22Rv1 (cell line): ENCODE measurements around the gene GALNT17.

ENCODE experiments used
- H3K27ac ChIP-seq: fragments of 450-650 bp; 2 replicates; pipeline ENCODE4 v1.5.1; 2017
- ZFX ChIP-seq: fragments of 450-650 bp; IDR thresholded peaks from 2 replicates; pipeline ENCODE4 v1.6.1; 2017; ENCODE audit warnings: antibody characterized with exemption, borderline replicate concordance
- TF ChIP-seq, protein P1 (sequence below): fragments of 450-650 bp; IDR thresholded peaks from 2 replicates; pipeline ENCODE4 v1.5.1; 2017; ENCODE audit warnings: mild to moderate bottlenecking

The GALNT17 gene

DNA sequence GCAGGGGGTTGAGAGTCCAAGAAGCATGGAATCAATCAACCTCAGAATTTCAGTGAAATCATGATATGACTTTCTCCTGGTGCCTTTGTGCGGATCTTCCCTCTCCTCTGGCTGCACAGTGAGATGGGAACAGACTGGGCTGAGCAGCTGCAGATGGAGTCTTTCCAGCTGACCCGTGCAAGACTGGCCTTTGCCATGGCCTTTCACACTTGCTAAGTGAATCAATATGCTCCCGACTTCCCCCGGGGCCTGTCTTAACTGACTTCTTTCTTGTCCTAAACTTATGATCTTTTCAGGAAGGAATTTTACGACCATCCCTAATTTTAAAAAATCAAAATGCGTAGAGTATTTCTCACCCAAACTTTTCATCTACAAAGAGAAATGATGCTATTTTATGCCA, 469.9 kb downstream of the GALNT17 start:
- TF ChIP-seq ZFX, result no peak
- TF ChIP-seq, protein P1, sequence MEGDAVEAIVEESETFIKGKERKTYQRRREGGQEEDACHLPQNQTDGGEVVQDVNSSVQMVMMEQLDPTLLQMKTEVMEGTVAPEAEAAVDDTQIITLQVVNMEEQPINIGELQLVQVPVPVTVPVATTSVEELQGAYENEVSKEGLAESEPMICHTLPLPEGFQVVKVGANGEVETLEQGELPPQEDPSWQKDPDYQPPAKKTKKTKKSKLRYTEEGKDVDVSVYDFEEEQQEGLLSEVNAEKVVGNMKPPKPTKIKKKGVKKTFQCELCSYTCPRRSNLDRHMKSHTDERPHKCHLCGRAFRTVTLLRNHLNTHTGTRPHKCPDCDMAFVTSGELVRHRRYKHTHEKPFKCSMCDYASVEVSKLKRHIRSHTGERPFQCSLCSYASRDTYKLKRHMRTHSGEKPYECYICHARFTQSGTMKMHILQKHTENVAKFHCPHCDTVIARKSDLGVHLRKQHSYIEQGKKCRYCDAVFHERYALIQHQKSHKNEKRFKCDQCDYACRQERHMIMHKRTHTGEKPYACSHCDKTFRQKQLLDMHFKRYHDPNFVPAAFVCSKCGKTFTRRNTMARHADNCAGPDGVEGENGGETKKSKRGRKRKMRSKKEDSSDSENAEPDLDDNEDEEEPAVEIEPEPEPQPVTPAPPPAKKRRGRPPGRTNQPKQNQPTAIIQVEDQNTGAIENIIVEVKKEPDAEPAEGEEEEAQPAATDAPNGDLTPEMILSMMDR, result no peak
- no peak overlapping the region for H3K27ac ChIP-seq

DNA sequence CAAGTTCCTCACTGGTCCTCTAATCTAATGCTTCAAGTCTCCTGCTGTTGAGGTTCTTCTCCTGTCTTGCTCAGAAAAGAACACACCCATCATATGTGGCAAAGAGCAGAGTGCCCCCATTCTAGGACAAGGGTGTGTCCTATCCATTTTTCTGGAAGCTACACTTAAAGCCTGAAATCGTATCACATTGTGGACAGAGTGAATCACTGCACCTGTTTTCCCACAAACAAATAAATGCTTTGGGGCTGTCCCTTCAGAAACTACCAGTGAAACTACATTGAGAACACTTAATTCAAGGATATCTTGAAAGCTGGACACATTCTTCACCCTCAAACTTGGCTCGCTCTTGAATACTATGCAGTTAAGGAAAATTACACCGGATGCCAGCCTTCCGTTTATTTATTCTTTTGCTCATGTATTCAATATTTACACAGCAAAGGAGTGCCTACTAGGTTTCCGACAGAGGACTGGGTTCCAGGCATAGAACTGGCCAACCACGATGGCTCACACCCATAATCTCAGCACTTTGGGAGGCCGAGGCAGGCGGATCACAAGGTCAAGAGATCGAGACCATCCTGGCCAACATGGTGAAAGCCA, 473.0 kb downstream of the GALNT17 start:
- no peak overlapping the region for H3K27ac ChIP-seq
- TF ChIP-seq ZFX, result no peak
- TF ChIP-seq, protein P1, result no peak

DNA sequence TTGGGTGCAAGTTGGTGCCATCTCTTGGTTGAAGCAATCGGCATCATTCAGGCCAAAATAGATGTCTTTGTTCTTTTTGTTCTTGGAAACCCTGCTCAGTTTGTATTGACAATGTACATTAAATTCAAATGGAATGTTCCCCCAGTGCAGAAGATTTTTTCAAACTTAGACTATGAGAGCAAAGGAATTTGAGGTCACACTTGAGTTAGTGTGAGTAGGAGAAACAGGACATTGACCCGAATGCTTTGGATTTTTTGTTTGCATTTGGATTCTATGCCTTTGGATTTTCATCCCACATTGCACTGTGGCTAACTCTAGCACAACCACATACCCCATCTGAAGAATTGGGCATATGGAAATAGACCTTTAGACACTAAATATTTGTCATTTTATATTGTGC, 480.0 kb downstream of the GALNT17 start:
- TF ChIP-seq, protein P1, result no peak
- no peak for TF ChIP-seq ZFX
- H3K27ac ChIP-seq, result no peak overlapping the region

DNA sequence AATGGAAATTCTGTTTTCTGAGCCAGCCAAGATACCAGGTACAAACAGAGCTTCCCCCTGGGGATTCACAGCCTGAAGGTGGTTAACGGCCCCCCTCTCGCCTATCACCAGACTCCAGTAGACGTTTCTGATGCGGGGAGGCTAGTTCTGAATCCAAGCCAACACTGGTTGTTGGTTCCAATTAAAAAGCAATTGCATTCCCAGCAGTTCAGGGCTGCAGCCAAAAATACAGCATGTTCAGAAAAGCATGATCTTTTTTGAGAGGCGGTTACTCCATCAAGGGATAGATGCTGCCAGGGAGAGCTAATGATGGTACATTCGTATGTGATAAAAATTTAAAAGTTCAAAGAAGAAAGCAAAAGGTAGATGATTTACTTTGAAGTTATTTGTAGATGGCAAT, 481.0 kb downstream of the GALNT17 start:
- TF ChIP-seq, protein P1, result no peak
- TF ChIP-seq ZFX, result no peak
- H3K27ac ChIP-seq, result no peak overlapping the region

DNA sequence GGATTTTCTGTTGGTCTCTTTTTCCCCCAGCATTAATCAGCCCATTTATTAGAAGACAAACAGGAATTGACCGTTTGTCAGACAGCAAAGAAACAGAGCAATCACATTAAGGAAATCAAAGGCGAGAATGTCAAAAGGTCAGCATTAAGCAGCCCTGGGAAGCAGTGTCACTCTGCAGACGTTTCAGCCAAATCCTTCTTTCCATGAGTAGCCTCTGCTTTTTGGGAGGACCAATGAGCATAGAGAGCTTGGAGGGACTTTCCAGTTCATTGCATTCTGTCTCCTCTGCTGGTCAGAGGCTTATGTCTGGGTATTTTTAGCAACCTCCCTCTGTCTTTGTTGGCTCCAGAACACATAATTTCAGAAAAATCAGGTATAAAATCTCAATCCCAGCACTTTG, 481.4 kb downstream of the GALNT17 start:
- no peak overlapping the region for H3K27ac ChIP-seq
- TF ChIP-seq, protein P1, result no peak
- no peak for TF ChIP-seq ZFX

DNA sequence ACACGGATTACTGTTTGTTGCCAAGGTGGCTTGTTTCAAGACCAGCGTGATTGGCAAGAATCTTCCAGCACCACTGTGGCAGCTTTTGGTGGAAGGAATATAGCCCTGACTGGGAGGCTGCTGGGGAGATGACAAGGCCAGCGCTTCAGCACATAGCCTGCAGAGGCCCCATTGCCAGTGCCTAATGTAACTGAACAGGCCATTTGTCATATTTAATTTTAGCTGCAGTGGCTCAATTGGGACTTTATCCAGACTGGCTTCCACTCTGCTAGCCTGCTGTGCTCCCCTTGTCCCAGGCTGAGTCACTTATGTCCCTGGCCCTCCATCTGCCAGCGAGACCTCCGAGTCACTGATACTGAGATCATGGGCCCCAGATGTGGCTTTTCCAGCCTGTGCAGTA, 483.1 kb downstream of the GALNT17 start:
- no peak overlapping the region for H3K27ac ChIP-seq
- TF ChIP-seq, protein P1, result no peak
- TF ChIP-seq ZFX, result no peak

DNA sequence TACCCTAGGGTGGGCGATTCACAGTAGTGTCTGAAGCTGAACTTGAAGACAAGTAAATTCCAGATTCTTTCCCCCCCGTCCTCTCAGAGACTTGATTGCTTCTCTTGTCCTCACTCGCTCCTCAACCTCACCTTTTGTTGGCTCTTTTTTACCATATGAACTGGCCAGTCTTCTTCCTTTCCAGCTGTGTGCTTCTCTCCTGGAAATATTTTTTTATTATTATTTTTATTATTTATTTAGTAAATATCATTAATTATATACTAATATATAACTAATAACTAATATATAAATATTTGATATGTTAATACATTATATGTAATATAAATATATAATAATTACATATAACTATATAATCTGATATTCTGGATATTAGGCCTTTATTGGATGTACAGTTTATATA, 484.3 kb downstream of the GALNT17 start:
- H3K27ac ChIP-seq, result no peak overlapping the region
- TF ChIP-seq ZFX, result no peak
- TF ChIP-seq, protein P1, result no peak
